Posterior vena cava (tissue), 2 donors: ENCODE measurements around the gene RAP1B. TPM values are rescaled to one million over a fixed set of nuclear protein-coding genes. Genes with fewer than 3 reads are reported as not detected.
"Not testable (repeated sequence)": the region's sequence is repeated elsewhere in the genome, so short reads cannot be mapped to it uniquely, and the experiment has no call there.

ENCODE experiments used
- DNase-seq: peaks from one replicate; pipeline ENCODE4 v3.0.0-alpha.2; 2020; ENCODE audit warnings: low spot score
- intact Hi-C, 2 donors: fragments of 100-400 bp; cut with DNase I; formaldehyde crosslinking; loops; one replicate each; pipeline versions ENCODE4 v1.14.1 to v1.14.2; 2022 to 2023
- total RNA-seq, 2 donors: library from RNA; stranded (reverse); fragmentation: NEBNext Ultra II Directional; extraction: Animal tissue kit (Norgen Biotek cat#: 25700); gene quantifications; one replicate each; pipeline ENCODE4 v1.2.1, GENCODE V29; 2021
- donor health status: DM: yes; HTN: yes; CAD: no.
- donor health status: DM: yes; HTN: yes; CAD: no.

RAP1B gene
- total RNA-seq, 2 donors from 2014 or later: 167 to 192 TPM

DNA sequence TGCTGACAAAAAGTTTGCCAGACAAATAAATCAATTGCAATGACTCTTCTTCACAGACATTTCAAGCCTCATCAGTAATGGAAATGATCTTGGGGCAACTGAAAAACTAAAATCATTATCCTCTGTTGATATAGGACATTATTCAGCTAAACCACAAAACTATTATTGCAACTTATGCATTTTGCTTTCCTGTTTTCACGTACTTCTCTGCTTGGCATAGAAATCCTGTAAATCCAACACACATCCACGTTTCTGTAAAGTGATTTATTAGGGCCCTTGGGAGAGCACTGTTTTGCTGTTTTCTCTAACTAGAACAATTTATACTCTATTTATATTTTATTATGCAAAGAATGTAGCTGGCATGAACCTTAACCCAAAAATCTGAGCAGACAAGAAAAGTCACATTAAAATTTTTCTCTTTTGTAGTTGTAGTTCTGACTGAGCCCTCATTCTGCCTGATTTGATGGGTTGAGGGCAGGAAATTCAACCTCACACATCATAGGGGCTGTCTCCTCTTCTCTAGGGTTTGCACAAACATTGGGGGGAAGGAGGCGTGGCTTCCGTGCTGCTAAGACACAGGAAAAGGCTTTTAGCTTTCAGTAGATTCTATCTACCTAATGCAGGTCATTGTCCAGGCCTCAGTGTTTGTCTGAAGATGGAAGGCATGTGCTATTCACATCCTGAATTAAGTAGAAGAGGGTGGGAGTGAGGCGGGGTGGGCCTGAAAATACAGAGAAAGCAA, 64.6 kb downstream of the RAP1B start:
- intact Hi-C loops: no loop called here
- no peak for DNase-seq

GRCh38 chr12:68676854-68677253, 66.2 kb downstream of the RAP1B start:
- DNase-seq, intact Hi-C loops: not testable (repeated sequence)

DNA sequence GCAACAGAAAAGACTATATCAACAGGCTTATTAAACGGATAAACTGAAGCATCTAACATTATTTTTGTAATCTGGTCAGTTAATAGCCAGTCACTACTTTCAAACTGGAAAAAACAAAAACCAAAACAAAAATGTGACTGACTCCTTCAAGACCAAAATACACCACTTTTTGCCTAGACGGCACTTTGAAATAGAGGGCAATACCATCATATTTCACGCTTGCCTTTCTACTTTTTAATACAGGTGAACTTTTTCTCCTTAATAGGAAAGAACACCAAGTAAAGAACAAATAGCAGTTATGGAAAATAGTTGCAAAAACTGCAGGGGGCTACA, 75.5 kb downstream of the RAP1B start:
- intact Hi-C loops: loop anchor here in 1 of 2 donors (2.0 to 5.0 kb wide), 2 partner anchors 69 to 329 kb away; no protein-coding TSS in a partner anchor

GRCh38 chr12:68686595-68687521, 76.2 kb downstream of the RAP1B start, which contains the start of gene NUP107:
Gene NUP107 (plus strand): TSS chr12:68686978. CDS start chr12:68687066, 88 bp downstream.
- intact Hi-C loops: loop anchor here in 1 of 2 donors (2.0 to 5.0 kb wide), 2 partner anchors 70 to 330 kb away; no protein-coding TSS in a partner anchor
- DNase-seq: peak; percentile 100

More for the DNA sequence above, 75.5 kb downstream of the RAP1B start:
- DNase-seq: no peak

DNA sequence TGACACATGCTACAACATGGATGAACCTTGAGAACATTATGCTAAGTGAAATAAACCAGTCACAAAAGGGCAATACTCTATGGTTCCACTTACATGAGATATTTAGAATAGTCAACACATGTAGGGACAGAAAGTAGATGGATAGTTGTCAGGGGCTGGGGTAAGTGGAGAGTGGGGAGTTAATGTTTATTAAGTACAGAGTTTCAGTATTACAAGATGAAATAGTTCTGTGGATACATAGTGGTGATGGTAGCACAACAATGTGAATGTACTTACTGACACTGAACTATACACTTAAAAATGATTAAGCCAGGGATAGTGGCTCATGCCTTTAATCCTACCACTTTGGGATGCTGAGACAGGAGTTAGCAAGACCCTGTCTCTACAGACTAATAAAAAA, 84.8 kb downstream of the RAP1B start:
- intact Hi-C loops: no loop called here
- no peak for DNase-seq

DNA sequence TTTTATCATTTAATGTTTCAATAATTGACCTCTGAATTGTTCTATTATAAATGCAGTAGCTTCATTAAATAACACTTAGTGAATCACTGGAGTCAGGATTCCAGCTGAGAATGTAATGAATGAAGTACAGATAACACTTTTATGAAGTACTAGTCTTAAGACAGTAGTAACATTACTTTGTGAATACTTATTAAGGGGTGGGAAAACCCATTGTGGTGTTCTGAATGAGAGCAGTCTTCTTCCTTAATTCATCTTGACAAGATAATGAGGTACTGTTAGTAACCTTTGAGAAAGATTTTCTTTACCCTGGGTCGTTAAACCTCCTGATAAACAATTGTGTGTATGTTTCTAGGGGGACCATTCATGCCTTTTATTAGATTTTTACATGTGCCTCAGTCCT, 88.8 kb downstream of the RAP1B start:
- no peak for DNase-seq
- intact Hi-C loops: no loop called here

Other genes with a start within 250 kb of the RAP1B start
- gene NUP107, start 76.1 kb downstream of the RAP1B start, total RNA-seq: 10 to 100 TPM; 31.2 to 33.8 TPM
- gene SLC35E3, start 135.3 kb downstream of the RAP1B start, total RNA-seq: 10 to 100 TPM in 1 of 2 donors, 1 to 10 TPM in 1; 8.8 to 11.8 TPM
- 100 to 1,000 TPM; 114 to 126 TPM for gene MDM2, start 197.3 kb downstream of the RAP1B start, total RNA-seq